Type B pancreatic cell (in vitro differentiated cells): Measurements from ENCODE around the gene TPM1. TPM values are rescaled to one million over a fixed set of nuclear protein-coding genes. Genes with fewer than 3 reads are reported as not detected.

ENCODE experiments used
- DNase-seq: peaks from one replicate; pipeline ENCODE4 v3.0.0; 2021; ENCODE audit warnings: mixed read lengths; ENCODE audit not compliant: unreplicated experiment; ENCODE audit errors: extremely low spot score
- H3K27ac Mint-ChIP-seq: 2 replicates; pipeline ENCODE4 v1.8.0; 2021; ENCODE audit warnings: mild to moderate bottlenecking, mixed read lengths
- H3K27me3 Mint-ChIP-seq: 2 replicates; pipeline ENCODE4 v1.8.0; 2021; ENCODE audit warnings: mixed read lengths
- H3K36me3 Mint-ChIP-seq: 2 replicates; pipeline ENCODE4 v1.8.0; 2021; ENCODE audit warnings: mixed read lengths
- H3K4me1 Mint-ChIP-seq: one replicate; pipeline ENCODE4 v1.8.0; 2021; ENCODE audit warnings: mixed read lengths; ENCODE audit not compliant: unreplicated experiment
- H3K4me3 Mint-ChIP-seq: 2 replicates; pipeline ENCODE4 v1.8.0; 2021; ENCODE audit warnings: mild to moderate bottlenecking, mixed read lengths
- H3K9me3 Mint-ChIP-seq: 2 replicates; pipeline ENCODE4 v1.8.0; 2021; ENCODE audit warnings: mixed read lengths
- CTCF ChIP-seq: fragments of 200-600 bp; sonication (generic); conservative IDR thresholded peaks from 2 replicates; pipeline ENCODE4 v1.5.0; 2021; ENCODE audit warnings: antibody characterized with exemption, mild to moderate bottlenecking
- total RNA-seq: library from RNA; stranded (reverse); gene quantifications from 2 replicates; pipeline ENCODE4 v1.2.1, GENCODE V29; 2021; ENCODE audit warnings: low replicate concordance

Gene TPM1
- total RNA-seq, 1 donor from 2014 or later, result 447 TPM

- peaks cover 65% of the 10 kb centered on the region for H3K4me1 Mint-ChIP-seq
- H3K36me3 Mint-ChIP-seq, result peaks cover 22% of the 10 kb centered on the region
- no peak for DNase-seq
- no peaks in the 10 kb centered on the region for H3K9me3 Mint-ChIP-seq
- no peak overlapping the region for H3K4me3 Mint-ChIP-seq
- no peak for TF ChIP-seq CTCF
- peaks cover 2% of the 10 kb centered on the region for H3K27me3 Mint-ChIP-seq
- peak overlapping the region; percentile 3 for H3K27ac Mint-ChIP-seq
Observed at GRCh38 chr15:63073497-63074172, 31.1 kb downstream of the TPM1 start.

GRCh38 chr15:63075015-63075983 is 32.8 kb downstream of the TPM1 start:
- no peaks in the 10 kb centered on the region for H3K9me3 Mint-ChIP-seq
- no peak for DNase-seq
- peak overlapping the region; percentile 64 for H3K4me3 Mint-ChIP-seq
- no peak for TF ChIP-seq CTCF
- peaks cover 2% of the 10 kb centered on the region for H3K27me3 Mint-ChIP-seq
- peak overlapping the region; percentile 91 for H3K27ac Mint-ChIP-seq
- peaks cover 16% of the 10 kb centered on the region for H3K36me3 Mint-ChIP-seq
- H3K4me1 Mint-ChIP-seq, result peaks cover 69% of the 10 kb centered on the region

GRCh38 chr15:63075984-63076713 is 33.6 kb downstream of the TPM1 start:
- no peak overlapping the region for H3K4me3 Mint-ChIP-seq
- TF ChIP-seq CTCF, result no peak
- no peak for DNase-seq
- peaks cover 2% of the 10 kb centered on the region for H3K27me3 Mint-ChIP-seq
- H3K9me3 Mint-ChIP-seq, result no peaks in the 10 kb centered on the region
- H3K4me1 Mint-ChIP-seq, result peaks cover 66% of the 10 kb centered on the region
- peaks cover 9% of the 10 kb centered on the region for H3K36me3 Mint-ChIP-seq
- H3K27ac Mint-ChIP-seq, result peak overlapping the region; percentile 91

- no peaks in the 10 kb centered on the region for H3K9me3 Mint-ChIP-seq
- no peak overlapping the region for H3K27ac Mint-ChIP-seq
- peaks cover 2% of the 10 kb centered on the region for H3K27me3 Mint-ChIP-seq
- peaks cover 6% of the 10 kb centered on the region for H3K36me3 Mint-ChIP-seq
- no peak for TF ChIP-seq CTCF
- no peak overlapping the region for H3K4me3 Mint-ChIP-seq
- H3K4me1 Mint-ChIP-seq, result peaks cover 67% of the 10 kb centered on the region
- DNase-seq, result no peak
Observed at GRCh38 chr15:63076714-63077046, 34.1 kb downstream of the TPM1 start.

GRCh38 chr15:63077952-63078351 is 35.4 kb downstream of the TPM1 start:
- H3K4me3 Mint-ChIP-seq, result peak overlapping the region; percentile 15
- TF ChIP-seq CTCF, result no peak
- no peak for DNase-seq
- H3K27me3 Mint-ChIP-seq, result peaks cover 2% of the 10 kb centered on the region
- no peaks in the 10 kb centered on the region for H3K36me3 Mint-ChIP-seq
- peaks cover 62% of the 10 kb centered on the region for H3K4me1 Mint-ChIP-seq
- H3K9me3 Mint-ChIP-seq, result no peaks in the 10 kb centered on the region
- peak overlapping the region; percentile 37 for H3K27ac Mint-ChIP-seq
